Measurements from ENCODE around the gene GAL3ST2.

- TF ChIP-seq ELF1 (IDR thresholded peaks at IDR 0.05): no peak
- TF ChIP-seq MXI1 (IDR thresholded peaks at IDR 0.05; ENCODE audit: low read depth, low read length): no peak
Measured at GRCh38 chr2:241788572-241788971, 11.9 kb downstream of the GAL3ST2 start.
